NCI-H1092 (cell line): ENCODE measurements around the gene STAB1.

Experiments used
- DNase-seq: peaks from one replicate; lab custom pipeline; 2025; lab: John Stamatoyannopoulos, UW

STAB1 gene

GRCh38 chr3:52509753-52510328 is 14.7 kb downstream of the STAB1 start:
- DNase-seq: no peak

DNA sequence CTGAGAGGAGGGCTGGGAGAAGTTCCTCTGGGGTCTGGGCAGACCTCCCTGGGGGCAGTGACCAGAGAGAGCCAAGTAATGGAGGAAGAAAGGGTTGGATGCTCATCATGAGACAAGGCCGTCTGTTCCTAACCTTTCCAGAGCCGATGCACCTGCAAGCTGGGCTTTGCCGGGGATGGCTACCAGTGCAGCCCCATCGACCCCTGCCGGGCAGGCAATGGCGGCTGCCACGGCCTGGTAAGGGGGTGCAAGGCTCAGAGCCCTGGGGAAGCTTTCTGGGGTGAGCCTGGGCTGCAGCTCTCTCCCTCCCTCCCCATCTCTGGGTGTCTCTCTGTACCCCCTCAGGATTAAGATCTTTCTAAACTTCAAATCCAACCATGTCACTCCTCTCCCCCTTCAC is 16.4 kb downstream of the STAB1 start:
- no peak for DNase-seq

DNA sequence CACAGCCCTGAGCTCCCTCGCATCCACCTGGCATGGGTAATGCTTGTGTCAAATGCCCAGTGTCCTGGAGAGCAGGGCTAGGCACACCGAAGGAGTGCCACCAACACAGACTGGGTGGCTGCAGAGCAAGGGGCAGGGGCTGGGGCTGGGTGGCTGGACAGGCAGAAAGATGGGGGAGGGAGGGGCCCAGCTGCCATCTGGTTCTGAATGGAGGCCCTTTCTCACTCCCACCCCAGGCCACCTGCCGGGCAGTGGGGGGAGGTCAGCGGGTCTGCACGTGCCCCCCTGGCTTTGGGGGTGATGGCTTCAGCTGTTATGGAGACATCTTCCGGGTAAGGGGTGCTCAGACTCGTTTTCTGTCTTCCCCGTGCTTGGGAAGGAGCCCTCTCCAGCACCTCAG is 17.0 kb downstream of the STAB1 start:
- no peak for DNase-seq

GRCh38 chr3:52512727-52513126 is 17.6 kb downstream of the STAB1 start:
- DNase-seq: no peak

DNA sequence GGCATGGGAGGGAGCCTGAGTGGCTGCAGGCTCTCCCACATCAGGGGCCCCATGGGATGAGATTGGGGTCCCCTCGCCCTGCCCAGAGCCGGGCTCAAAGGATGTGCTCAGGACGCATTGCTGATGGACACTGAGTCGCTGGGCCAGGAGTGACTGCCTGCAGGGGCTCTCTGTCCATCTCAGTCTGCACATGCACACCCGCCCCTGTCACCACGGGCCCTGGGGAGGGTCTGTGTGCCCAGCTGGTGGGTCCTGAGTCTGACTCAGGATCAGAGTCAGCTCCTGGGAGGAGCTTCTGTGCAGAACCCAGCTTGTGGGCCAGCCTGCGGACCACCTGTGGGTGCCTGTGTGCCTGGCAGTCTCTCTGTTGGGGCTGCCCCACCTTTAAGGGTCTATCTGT is 18.1 kb downstream of the STAB1 start:
- no peak for DNase-seq

GRCh38 chr3:52514576-52514975 is 19.4 kb downstream of the STAB1 start:
- no peak for DNase-seq

GRCh38 chr3:52515192-52515591 is 20.1 kb downstream of the STAB1 start:
- no peak for DNase-seq

GRCh38 chr3:52516509-52517195 is 21.5 kb downstream of the STAB1 start:
- DNase-seq: no peak

- DNase-seq: no peak
Observed at GRCh38 chr3:52517796-52518722, 22.9 kb downstream of the STAB1 start.

DNA sequence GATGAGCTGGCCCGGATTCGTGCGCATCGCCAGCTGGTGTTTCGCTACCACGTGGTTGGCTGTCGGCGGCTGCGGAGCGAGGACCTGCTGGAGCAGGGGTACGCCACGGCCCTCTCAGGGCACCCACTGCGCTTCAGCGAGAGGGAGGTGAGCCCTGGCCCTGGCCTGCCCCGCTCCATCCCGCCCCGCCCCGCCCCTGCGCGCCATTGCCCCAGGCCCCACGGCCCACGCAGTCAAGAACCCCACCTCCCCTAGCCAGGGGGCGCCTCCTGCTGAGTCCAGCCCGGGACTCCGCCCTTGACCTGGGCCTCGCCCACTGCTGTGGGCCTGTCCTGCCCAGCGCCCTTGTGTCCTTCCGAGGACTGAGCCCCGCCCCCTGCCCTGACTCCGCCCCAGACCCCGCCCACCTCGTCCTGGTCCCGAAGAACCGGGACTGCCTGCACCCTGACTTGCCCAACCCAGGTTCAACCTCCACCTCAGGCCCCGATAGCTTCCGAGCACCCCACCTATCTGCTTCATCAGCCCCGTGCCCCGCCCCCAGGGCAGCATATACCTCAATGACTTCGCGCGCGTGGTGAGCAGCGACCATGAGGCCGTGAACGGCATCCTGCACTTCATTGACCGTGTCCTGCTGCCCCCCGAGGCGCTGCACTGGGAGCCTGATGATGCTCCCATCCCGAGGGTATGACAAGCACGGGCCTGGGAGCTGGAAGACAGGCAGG is 23.7 kb downstream of the STAB1 start:
- DNase-seq: no peak

GRCh38 chr3:52519445-52520140 is 24.5 kb downstream of the STAB1 start:
- DNase-seq: no peak

DNA sequence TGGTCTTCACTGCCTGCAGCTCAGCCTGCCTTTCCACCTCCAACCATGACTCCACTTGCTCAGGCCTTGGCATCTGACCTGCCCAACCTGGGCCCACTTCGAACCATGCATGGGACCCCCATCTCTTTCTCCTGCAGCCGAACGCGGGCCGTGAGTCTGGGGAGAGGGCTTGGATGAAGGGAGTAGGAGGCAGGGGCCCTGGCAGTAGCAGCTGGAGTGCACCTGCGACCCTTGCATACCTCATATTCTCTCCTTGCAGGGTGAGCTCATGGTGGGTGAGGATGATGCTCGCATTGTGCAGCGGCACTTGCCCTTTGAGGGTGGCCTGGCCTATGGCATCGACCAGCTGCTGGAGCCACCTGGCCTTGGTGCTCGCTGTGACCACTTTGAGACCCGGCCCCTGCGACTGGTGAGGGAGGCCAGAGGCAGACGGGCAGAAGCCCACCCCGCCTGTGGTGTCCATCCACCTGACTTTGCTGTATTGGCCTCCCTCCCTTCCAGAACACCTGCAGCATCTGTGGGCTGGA is 25.1 kb downstream of the STAB1 start:
- DNase-seq: no peak

DNA sequence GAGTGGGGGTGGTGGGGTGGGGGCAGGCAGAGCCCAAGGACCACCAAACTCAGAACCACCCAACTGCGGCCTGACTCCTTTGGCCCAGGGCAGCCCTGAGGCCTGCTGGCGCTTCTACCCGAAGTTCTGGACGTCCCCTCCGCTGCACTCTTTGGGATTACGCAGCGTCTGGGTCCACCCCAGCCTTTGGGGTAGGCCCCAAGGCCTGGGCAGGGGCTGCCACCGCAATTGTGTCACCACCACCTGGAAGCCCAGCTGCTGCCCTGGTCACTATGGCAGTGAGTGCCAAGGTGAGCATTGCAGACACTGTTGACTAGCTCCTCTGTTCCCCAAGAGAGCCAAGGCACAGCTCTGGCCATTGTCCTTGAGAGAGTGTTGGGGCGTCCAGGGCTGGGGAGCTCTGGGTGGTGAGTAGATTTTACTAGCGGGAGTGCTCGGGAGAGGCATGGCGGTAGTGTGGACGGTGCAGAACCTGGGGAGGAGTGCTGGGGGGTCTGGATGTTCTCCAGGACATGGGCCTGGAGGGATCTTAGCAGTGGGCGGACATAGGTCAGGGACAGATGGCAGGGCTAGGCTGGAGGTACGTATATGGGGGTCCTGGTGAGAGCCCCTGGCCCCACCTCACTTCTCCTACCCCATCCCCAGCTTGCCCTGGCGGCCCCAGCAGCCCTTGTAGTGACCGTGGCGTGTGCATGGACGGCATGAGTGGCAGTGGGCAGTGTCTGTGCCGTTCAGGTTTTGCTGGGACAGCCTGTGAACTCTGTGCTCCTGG is 25.8 kb downstream of the STAB1 start:
- no peak for DNase-seq

DNA sequence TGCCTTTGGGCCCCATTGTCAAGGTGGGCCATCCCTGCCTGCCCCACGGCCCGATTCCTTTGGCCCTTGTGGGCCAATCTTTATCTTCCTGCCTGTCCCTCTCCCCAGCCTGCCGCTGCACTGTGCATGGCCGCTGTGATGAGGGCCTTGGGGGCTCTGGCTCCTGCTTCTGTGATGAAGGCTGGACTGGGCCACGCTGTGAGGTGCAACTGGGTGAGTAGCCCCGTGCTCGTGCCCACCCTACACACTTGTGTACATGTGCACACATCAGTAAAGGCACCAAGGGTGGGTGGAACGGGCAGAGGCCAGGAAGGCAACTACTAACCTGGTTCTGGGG is 26.3 kb downstream of the STAB1 start:
- no peak for DNase-seq

DNA sequence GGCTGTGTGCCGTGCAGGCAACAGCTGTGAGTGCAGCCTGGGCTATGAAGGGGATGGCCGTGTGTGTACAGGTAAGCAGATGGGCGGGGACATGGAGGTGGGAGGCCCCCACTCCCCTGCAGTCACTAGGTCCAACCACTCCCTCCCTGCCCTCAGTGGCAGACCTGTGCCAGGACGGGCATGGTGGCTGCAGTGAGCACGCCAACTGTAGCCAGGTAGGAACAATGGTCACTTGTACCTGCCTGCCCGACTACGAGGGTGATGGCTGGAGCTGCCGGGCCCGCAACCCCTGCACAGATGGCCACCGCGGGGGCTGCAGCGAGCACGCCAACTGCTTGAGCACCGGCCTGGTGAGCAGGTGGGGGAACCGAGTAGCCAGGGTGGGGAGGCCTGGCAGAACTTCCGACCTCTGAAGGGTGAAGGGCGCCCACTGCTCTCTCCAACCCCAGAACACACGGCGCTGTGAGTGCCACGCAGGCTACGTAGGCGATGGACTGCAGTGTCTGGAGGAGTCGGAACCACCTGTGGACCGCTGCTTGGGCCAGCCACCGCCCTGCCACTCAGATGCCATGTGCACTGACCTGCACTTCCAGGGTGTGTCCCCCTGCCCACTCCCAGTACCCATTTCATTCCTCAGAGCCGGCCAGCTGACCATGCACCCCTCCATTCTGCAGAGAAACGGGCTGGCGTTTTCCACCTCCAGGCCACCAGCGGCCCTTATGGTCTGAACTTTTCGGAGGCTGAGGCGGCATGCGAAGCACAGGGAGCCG is 26.9 kb downstream of the STAB1 start:
- DNase-seq: no peak

DNA sequence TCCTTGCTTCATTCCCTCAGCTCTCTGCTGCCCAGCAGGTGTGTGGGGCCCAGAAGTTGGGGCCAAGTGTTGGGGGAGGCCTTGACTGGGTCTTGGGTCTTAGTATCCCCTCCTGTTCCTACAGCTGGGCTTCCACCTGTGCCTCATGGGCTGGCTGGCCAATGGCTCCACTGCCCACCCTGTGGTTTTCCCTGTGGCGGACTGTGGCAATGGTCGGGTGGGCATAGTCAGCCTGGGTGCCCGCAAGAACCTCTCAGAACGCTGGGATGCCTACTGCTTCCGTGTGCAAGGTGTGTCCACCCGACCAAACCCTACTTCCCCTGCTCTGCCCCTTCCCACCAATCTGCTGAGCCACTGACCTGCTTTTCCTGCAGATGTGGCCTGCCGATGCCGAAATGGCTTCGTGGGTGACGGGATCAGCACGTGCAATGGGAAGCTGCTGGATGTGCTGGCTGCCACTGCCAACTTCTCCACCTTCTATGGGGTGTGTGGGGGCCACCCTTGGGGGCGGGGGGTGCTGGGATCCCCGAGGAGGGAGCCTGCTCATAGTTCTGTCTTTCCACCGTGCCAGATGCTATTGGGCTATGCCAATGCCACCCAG is 27.6 kb downstream of the STAB1 start:
- DNase-seq: no peak

DNA sequence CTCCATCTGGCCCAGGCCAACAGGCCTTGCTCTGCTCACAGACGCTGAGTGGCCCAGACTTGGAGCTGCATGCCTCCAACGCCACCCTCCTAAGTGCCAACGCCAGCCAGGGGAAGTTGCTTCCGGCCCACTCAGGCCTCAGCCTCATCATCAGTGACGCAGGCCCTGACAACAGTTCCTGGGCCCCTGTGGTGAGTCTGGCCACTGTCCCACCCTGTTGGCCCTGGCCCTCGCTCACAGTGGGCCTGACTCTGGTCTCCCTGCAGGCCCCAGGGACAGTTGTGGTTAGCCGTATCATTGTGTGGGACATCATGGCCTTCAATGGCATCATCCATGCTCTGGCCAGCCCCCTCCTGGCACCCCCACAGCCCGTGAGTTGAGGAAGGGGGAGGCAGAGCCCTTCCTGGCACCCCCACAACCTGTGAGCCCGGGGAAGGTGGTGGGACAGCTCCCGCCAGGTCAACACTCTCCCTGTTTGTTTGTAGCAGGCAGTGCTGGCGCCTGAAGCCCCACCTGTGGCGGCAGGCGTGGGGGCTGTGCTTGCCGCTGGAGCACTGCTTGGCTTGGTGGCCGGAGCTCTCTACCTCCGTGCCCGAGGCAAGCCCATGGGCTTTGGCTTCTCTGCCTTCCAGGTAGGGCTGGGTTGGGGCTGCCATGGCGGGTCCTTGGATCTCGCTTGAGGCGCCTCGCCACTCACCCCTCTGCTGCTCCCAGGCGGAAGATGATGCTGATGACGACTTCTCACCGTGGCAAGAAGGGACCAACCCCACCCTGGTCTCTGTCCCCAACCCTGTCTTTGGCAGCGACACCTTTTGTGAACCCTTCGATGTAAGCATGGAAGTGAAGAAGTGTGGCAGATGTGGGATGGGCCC is 28.5 kb downstream of the STAB1 start:
- no peak for DNase-seq

- DNase-seq: no peak
Observed at GRCh38 chr3:52524258-52524751, 29.2 kb downstream of the STAB1 start.
